Trophoblast cell (in vitro differentiated cells and primary cell): ENCODE measurements around the gene FBLIM1.

Experiments
- DNase-seq, 2 donors: peaks; one replicate each; pipeline ENCODE4 v3.0.0-alpha.2; 2016
- H2AFZ ChIP-seq: 2 replicates; pipeline ENCODE4 v1.6.1; 2013; ENCODE audit warnings: low read length, moderate library complexity, mild to moderate bottlenecking; ENCODE audit not compliant: insufficient read depth, poor library complexity
- H2AK5ac ChIP-seq: 2 replicates; pipeline ENCODE4 v1.6.1; 2013; ENCODE audit warnings: mild to moderate bottlenecking, low read length
- H2BK120ac ChIP-seq: 2 replicates; pipeline ENCODE4 v1.6.1; 2013; ENCODE audit warnings: low read length, mild to moderate bottlenecking, moderate library complexity; ENCODE audit not compliant: insufficient read depth, poor library complexity
- H2BK12ac ChIP-seq: 2 replicates; pipeline ENCODE4 v1.6.1; 2013; ENCODE audit warnings: mild to moderate bottlenecking, low read length, moderate library complexity
- H2BK5ac ChIP-seq: 2 replicates; pipeline ENCODE4 v1.6.1; 2013; ENCODE audit warnings: low read length, low read depth, moderate library complexity, mild to moderate bottlenecking; ENCODE audit not compliant: poor library complexity
- H3K14ac ChIP-seq: 2 replicates; pipeline ENCODE4 v1.6.1; 2013; ENCODE audit warnings: mild to moderate bottlenecking, low read length
- H3K18ac ChIP-seq: 2 replicates; pipeline ENCODE4 v1.6.1; 2013; ENCODE audit warnings: mild to moderate bottlenecking, low read length
- H3K23ac ChIP-seq: 2 replicates; pipeline ENCODE4 v1.6.1; 2013; ENCODE audit warnings: low read length
- H3K27ac ChIP-seq: 2 replicates; pipeline ENCODE4 v1.5.1; 2013; ENCODE audit warnings: low read depth, mild to moderate bottlenecking, inconsistent platforms, low read length, moderate library complexity
- H3K27me3 ChIP-seq: 2 replicates; pipeline ENCODE4 v1.6.1; 2013; ENCODE audit warnings: inconsistent platforms, mild to moderate bottlenecking, low read length, moderate library complexity; ENCODE audit not compliant: insufficient read depth
- H3K36me3 ChIP-seq, 2 experiments: 1 replicate in 1 of 2; 2 replicates in 1 of 2; pipeline ENCODE4 v1.6.1; 2013; ENCODE audit warnings: low read length in 2 of 2, mild to moderate bottlenecking in 2 of 2, moderate library complexity in 1 of 2; ENCODE audit not compliant: insufficient read depth in 2 of 2, control insufficient read depth in 1 of 2
- H3K4ac ChIP-seq: 2 replicates; pipeline ENCODE4 v1.6.1; 2013; ENCODE audit warnings: low read depth, mild to moderate bottlenecking, low read length, moderate library complexity
- H3K4me1 ChIP-seq, 2 experiments: 1 replicate in 1 of 2; 2 replicates in 1 of 2; pipeline ENCODE4 v1.6.1; 2013; ENCODE audit warnings: low read length in 2 of 2, mild to moderate bottlenecking in 2 of 2, moderate library complexity in 1 of 2; ENCODE audit not compliant: insufficient read depth in 2 of 2, control insufficient read depth in 1 of 2
- H3K4me2 ChIP-seq: 2 replicates; pipeline ENCODE4 v1.6.1; 2013; ENCODE audit warnings: inconsistent platforms, mild to moderate bottlenecking, low read length, moderate library complexity
- H3K4me3 ChIP-seq: 2 replicates; pipeline ENCODE4 v1.5.1; 2013; ENCODE audit warnings: mild to moderate bottlenecking, low read depth, low read length, inconsistent platforms
- H3K79me1 ChIP-seq: one replicate; pipeline ENCODE4 v1.6.1; 2013; ENCODE audit warnings: low read length
- H3K79me2 ChIP-seq: 2 replicates; pipeline ENCODE4 v1.6.1; 2013; ENCODE audit warnings: low read length, mild to moderate bottlenecking; ENCODE audit not compliant: control insufficient read depth, insufficient read depth, poor library complexity
- H3K9ac ChIP-seq: 2 replicates; pipeline ENCODE4 v1.6.1; 2013; ENCODE audit warnings: mild to moderate bottlenecking, low read length
- H3K9me3 ChIP-seq: 2 replicates; pipeline ENCODE4 v1.6.1; 2013; ENCODE audit warnings: low read depth, mild to moderate bottlenecking, control low read depth, inconsistent platforms, low read length; ENCODE audit not compliant: insufficient read depth
- H4K12ac ChIP-seq: 2 replicates; pipeline ENCODE4 v1.6.1; 2013; ENCODE audit warnings: low read depth, mild to moderate bottlenecking, low read length, moderate library complexity
- H4K8ac ChIP-seq: 2 replicates; pipeline ENCODE4 v1.6.1; 2013; ENCODE audit warnings: low read depth, mild to moderate bottlenecking, low read length, moderate library complexity
- H4K91ac ChIP-seq: one replicate; pipeline ENCODE4 v1.6.1; 2013; ENCODE audit warnings: low read depth, mild to moderate bottlenecking, low read length, moderate library complexity
- WGBS: extraction: QIAGEN DNeasy Blood & Tissue Kit; methylation state at CpG from one replicate; pipeline ENCODE4 v1.1.7; 2013; ENCODE audit warnings: missing lambda C conversion rate; ENCODE audit not compliant: insufficient read length, insufficient coverage; ENCODE audit errors: extremely low coverage; 5-methylcytosine and 5-hydroxymethylcytosine counted together

FBLIM1 gene

GRCh38 chr1:15748264-15748663, 10.3 kb upstream of the FBLIM1 start:
- no peak overlapping the region for H3K4me3 ChIP-seq
- peaks cover 15 to 23% of the 10 kb centered on the region in 2 experiments for H3K4me1 ChIP-seq
- no peak overlapping the region for H2AK5ac ChIP-seq
- no peak overlapping the region for H2BK12ac ChIP-seq
- H4K91ac ChIP-seq: no peak overlapping the region
- H3K27ac ChIP-seq: no peak overlapping the region
- no peak overlapping the region for H4K12ac ChIP-seq
- H3K23ac ChIP-seq: no peak overlapping the region
- no peak for DNase-seq
- no peak overlapping the region for H3K14ac ChIP-seq
- no peak overlapping the region for H2BK5ac ChIP-seq
- no peak overlapping the region for H3K4ac ChIP-seq
- no peaks in the 10 kb centered on the region for H3K9me3 ChIP-seq
- H3K79me2 ChIP-seq: no peaks in the 10 kb centered on the region
- no peaks in the 10 kb centered on the region for H3K27me3 ChIP-seq
- no peaks in the 10 kb centered on the region for H3K36me3 ChIP-seq
- no CpG with 5 or more reads among the region's 5 CpGs for WGBS
- no peak overlapping the region for H4K8ac ChIP-seq
- H3K4me2 ChIP-seq: no peak overlapping the region
- peaks cover 7% of the 10 kb centered on the region for H3K79me1 ChIP-seq
- no peak overlapping the region for H2AFZ ChIP-seq
- no peak overlapping the region for H2BK120ac ChIP-seq
- no peak overlapping the region for H3K9ac ChIP-seq
- H3K18ac ChIP-seq: no peak overlapping the region

- DNase-seq: peak in 1 of 2 donors; percentile 54
- H4K12ac ChIP-seq: no peak overlapping the region
- H3K14ac ChIP-seq: no peak overlapping the region
- H3K27ac ChIP-seq: no peak overlapping the region
- H3K27me3 ChIP-seq: no peaks in the 10 kb centered on the region
- H3K9ac ChIP-seq: no peak overlapping the region
- no peak overlapping the region for H2BK120ac ChIP-seq
- H3K4me2 ChIP-seq: no peak overlapping the region
- H3K4me1 ChIP-seq: peaks cover 15 to 23% of the 10 kb centered on the region in 2 experiments
- no peaks in the 10 kb centered on the region for H3K79me2 ChIP-seq
- no peak overlapping the region for H3K4ac ChIP-seq
- WGBS: no CpG with 5 or more reads among the region's 10 CpGs
- no peaks in the 10 kb centered on the region for H3K36me3 ChIP-seq
- H3K79me1 ChIP-seq: peaks cover 7% of the 10 kb centered on the region
- H2AK5ac ChIP-seq: no peak overlapping the region
- no peak overlapping the region for H4K8ac ChIP-seq
- H3K18ac ChIP-seq: no peak overlapping the region
- no peak overlapping the region for H2BK12ac ChIP-seq
- H2AFZ ChIP-seq: no peak overlapping the region
- H4K91ac ChIP-seq: no peak overlapping the region
- H3K9me3 ChIP-seq: no peaks in the 10 kb centered on the region
- H2BK5ac ChIP-seq: no peak overlapping the region
- no peak overlapping the region for H3K4me3 ChIP-seq
- H3K23ac ChIP-seq: no peak overlapping the region
Observed at GRCh38 chr1:15748690-15749398, 9.8 kb upstream of the FBLIM1 start.

- no peak overlapping the region for H3K27ac ChIP-seq
- H2BK5ac ChIP-seq: no peak overlapping the region
- H3K9ac ChIP-seq: no peak overlapping the region
- no peak for DNase-seq
- no peak overlapping the region for H3K4ac ChIP-seq
- no peak overlapping the region for H3K18ac ChIP-seq
- H3K14ac ChIP-seq: no peak overlapping the region
- H2AFZ ChIP-seq: no peak overlapping the region
- H3K79me2 ChIP-seq: no peaks in the 10 kb centered on the region
- H2BK12ac ChIP-seq: peak overlapping the region; percentile 58
- peaks cover 7% of the 10 kb centered on the region for H3K79me1 ChIP-seq
- no peaks in the 10 kb centered on the region for H3K36me3 ChIP-seq
- peaks cover 15 to 23% of the 10 kb centered on the region in 2 experiments for H3K4me1 ChIP-seq
- H3K9me3 ChIP-seq: no peaks in the 10 kb centered on the region
- H2AK5ac ChIP-seq: peak overlapping the region; percentile 76
- H4K12ac ChIP-seq: no peak overlapping the region
- WGBS: no CpG with 5 or more reads among the region's 19 CpGs
- peak overlapping the region; percentile 5 for H2BK120ac ChIP-seq
- no peak overlapping the region for H3K23ac ChIP-seq
- no peak overlapping the region for H4K8ac ChIP-seq
- H3K4me3 ChIP-seq: no peak overlapping the region
- H3K27me3 ChIP-seq: no peaks in the 10 kb centered on the region
- peak overlapping the region; percentile 40 for H4K91ac ChIP-seq
- H3K4me2 ChIP-seq: no peak overlapping the region
Observed at GRCh38 chr1:15749399-15750291, 8.9 kb upstream of the FBLIM1 start.

GRCh38 chr1:15750924-15751323, 7.7 kb upstream of the FBLIM1 start:
- Histone ChIP-seq H3K9me3 (no peaks in the 10 kb centered on the region), H3K79me1 (peaks cover 7% of the 10 kb centered on the region), H2AK5ac (peak overlapping the region; percentile 90), H3K27me3 (no peaks in the 10 kb centered on the region), H4K8ac (peak overlapping the region; percentile 8), H4K12ac (no peak overlapping the region), H3K14ac (peak overlapping the region; percentile 68), H3K27ac (no peak overlapping the region), H4K91ac (peak overlapping the region; percentile 52), H2BK5ac (no peak overlapping the region), H3K4me3 (no peak overlapping the region), H3K4me1 (peaks cover 15 to 23% of the 10 kb centered on the region in 2 experiments), H3K4ac (no peak overlapping the region), H2BK120ac (no peak overlapping the region), H3K79me2 (no peaks in the 10 kb centered on the region), H2BK12ac (peak overlapping the region; percentile 54), H3K36me3 (no peaks in the 10 kb centered on the region), H3K9ac (no peak overlapping the region), H3K23ac (no peak overlapping the region), H3K18ac (no peak overlapping the region), H2AFZ (no peak overlapping the region), H3K4me2 (no peak overlapping the region)
- no peak for DNase-seq
- WGBS: no CpG with 5 or more reads among the region's 12 CpGs
